ENCODE results near the gene SAMD5.

DNA sequence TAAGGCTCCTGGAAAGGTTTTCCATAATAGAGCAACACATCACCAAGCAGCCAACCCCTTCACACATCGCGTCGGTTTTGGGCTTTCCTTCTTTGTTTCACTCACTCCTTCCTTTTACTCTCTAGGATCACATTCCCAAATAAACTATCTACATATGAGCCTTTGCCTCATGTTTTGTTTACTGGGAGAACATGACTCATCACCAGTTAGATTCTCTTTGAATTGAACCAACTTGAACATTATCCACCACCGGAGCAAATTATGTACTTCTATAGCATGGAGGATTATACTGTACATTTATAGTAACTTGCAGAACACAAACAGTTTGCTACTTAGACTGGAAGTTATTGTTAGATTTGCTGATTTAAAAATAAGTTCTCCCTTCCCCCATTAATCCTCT lies 41.0 kb downstream of the SAMD5 start:
- TF ChIP-seq, protein P1, sequence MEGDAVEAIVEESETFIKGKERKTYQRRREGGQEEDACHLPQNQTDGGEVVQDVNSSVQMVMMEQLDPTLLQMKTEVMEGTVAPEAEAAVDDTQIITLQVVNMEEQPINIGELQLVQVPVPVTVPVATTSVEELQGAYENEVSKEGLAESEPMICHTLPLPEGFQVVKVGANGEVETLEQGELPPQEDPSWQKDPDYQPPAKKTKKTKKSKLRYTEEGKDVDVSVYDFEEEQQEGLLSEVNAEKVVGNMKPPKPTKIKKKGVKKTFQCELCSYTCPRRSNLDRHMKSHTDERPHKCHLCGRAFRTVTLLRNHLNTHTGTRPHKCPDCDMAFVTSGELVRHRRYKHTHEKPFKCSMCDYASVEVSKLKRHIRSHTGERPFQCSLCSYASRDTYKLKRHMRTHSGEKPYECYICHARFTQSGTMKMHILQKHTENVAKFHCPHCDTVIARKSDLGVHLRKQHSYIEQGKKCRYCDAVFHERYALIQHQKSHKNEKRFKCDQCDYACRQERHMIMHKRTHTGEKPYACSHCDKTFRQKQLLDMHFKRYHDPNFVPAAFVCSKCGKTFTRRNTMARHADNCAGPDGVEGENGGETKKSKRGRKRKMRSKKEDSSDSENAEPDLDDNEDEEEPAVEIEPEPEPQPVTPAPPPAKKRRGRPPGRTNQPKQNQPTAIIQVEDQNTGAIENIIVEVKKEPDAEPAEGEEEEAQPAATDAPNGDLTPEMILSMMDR (IDR thresholded peaks at IDR 0.05) = no peak
- no peak for TF ChIP-seq POLR2AphosphoS5 (IDR thresholded peaks at IDR 0.05; ENCODE audit: low read depth, low read length)
- no peak for TF ChIP-seq TCF7L2 (IDR thresholded peaks at IDR 0.05; ENCODE audit: low read depth, low read length)

All from Panc1 (cell line).